HepG2 (cell line): ENCODE measurements around the gene ARL5B. TPM values are rescaled to one million over a fixed set of nuclear protein-coding genes. Genes with fewer than 3 reads are reported as not detected.

Experiments
- ATAC-seq: fragments of 200-7000 bp; cut with Tn5 transposase; 3 replicates; pipeline ENCODE4 v1.9.1; 2020; ENCODE audit warnings: mild to moderate bottlenecking, moderate library complexity
- BruUV-seq: library from RNA; stranded (reverse); fragments of 400-500 nt; replicated peaks from 2 replicates; lab custom pipeline; 2021; lab: Mats Ljungman, UMichigan
- CTCF ChIA-PET: fragments of 300-600 bp; formaldehyde crosslinking; extraction: SDS; loops from one replicate; lab custom pipeline; 2021; ENCODE audit warnings: low total read pairs, inconsistent platforms, low intra/inter-chr PET ratio; lab: Yijun Ruan, JAX
- POLR2A ChIA-PET: fragments of 350-600 bp; sonication (Branson Sonifier 250); formaldehyde crosslinking; loops from one replicate; lab custom pipeline; 2020; ENCODE audit warnings: antibody characterized with exemption, inconsistent platforms; lab: Yijun Ruan, JAX
- DNase-seq: peaks from one replicate; pipeline ENCODE4 v3.0.0-alpha.2; 2015; ENCODE audit warnings: low spot score
- FAIRE-seq: peaks from 3 replicates; lab custom pipeline; 2011; peaks lifted over from hg19 to GRCh38; lab: Jason Lieb, UNC
- H2AFZ ChIP-seq: one replicate; pipeline ENCODE4 v1.6.1; 2011; ENCODE audit warnings: low read length, inconsistent platforms
- H3K27ac ChIP-seq: fragments of 300-600 bp; 3 replicates; pipeline ENCODE4 v1.8.0; 2011; ENCODE audit warnings: mixed run types, mild to moderate bottlenecking, mixed read lengths, low read length, inconsistent platforms; ENCODE audit not compliant: insufficient read depth; ENCODE audit errors: extremely low read length
- H3K27me3 ChIP-seq, 2 experiments: fragments of 200-600 bp in 1 of 2; 2 replicates in 1 of 2; 3 replicates in 1 of 2; pipeline versions ENCODE4 v1.6.0 to v1.8.0; 2011; ENCODE audit warnings: low read length in 2 of 2, mild to moderate bottlenecking in 2 of 2, moderate library complexity in 2 of 2, inconsistent platforms in 1 of 2; ENCODE audit not compliant: insufficient read depth in 2 of 2, control insufficient read depth in 1 of 2
- H3K36me3 ChIP-seq, 2 experiments: fragments of 200-600 bp in 1 of 2; replicated peaks in 1 of 2; 2 replicates in 1 of 2; 3 replicates in 1 of 2; pipeline versions ENCODE4 v1.5.1 to v1.8.0; 2011; ENCODE audit warnings: low read length in 2 of 2, inconsistent platforms in 1 of 2; ENCODE audit not compliant: insufficient read depth in 2 of 2, control insufficient read depth in 1 of 2
- H3K4me1 ChIP-seq: 2 replicates; pipeline ENCODE4 v1.5.1; 2012; ENCODE audit warnings: low read length, inconsistent platforms; ENCODE audit not compliant: insufficient read depth
- H3K4me2 ChIP-seq: 2 replicates; pipeline ENCODE4 v1.6.0; 2011; ENCODE audit warnings: low read depth, low read length, inconsistent platforms
- H3K4me3 ChIP-seq, 3 experiments: fragments of 200-600 bp in 1 of 3; sonication (generic), shearing (Covaris generic) in 1 of 3; replicated peaks in 1 of 3; 2 replicates each; pipeline ENCODE4 v1.5.1; 2011 to 2016; ENCODE audit warnings: low read length in 3 of 3, inconsistent platforms in 2 of 3, low read depth in 2 of 3, mild to moderate bottlenecking in 2 of 3, control low read depth in 1 of 3, mixed read lengths in 1 of 3; ENCODE audit not compliant: insufficient read depth in 1 of 3
- H3K79me2 ChIP-seq: one replicate; pipeline ENCODE4 v1.6.1; 2011; ENCODE audit warnings: low read length, inconsistent platforms; ENCODE audit not compliant: insufficient read depth
- H3K9ac ChIP-seq: 2 replicates; pipeline ENCODE4 v1.6.0; 2011; ENCODE audit warnings: mild to moderate bottlenecking, low read depth, low read length, inconsistent platforms; ENCODE audit not compliant: insufficient read depth
- H3K9me3 ChIP-seq: 2 replicates; pipeline ENCODE4 v1.5.1; 2012; ENCODE audit warnings: mild to moderate bottlenecking, low read length
- H4K20me1 ChIP-seq: 2 replicates; pipeline ENCODE4 v1.6.0; 2011; ENCODE audit warnings: inconsistent platforms, mild to moderate bottlenecking, low read length, moderate library complexity; ENCODE audit not compliant: insufficient read depth
- ARID2 ChIP-seq: sonication (generic); formaldehyde crosslinking; IDR thresholded peaks from 2 replicates; pipeline ENCODE4 v1.8.1; 2022; ENCODE audit warnings: mild to moderate bottlenecking, missing genetic modification reagents, borderline replicate concordance
- ETS1 ChIP-seq: sonication (generic); formaldehyde crosslinking; IDR thresholded peaks from 2 replicates; pipeline ENCODE4 v1.4.0; 2020; ENCODE audit warnings: missing genetic modification reagents
- LCORL ChIP-seq, 2 experiments: fragments of 450-650 bp in 1 of 2; sonication (generic) in 1 of 2; formaldehyde crosslinking in 1 of 2; IDR thresholded peaks; 2 replicates each; pipeline versions ENCODE4 v1.5.0 to v1.6.1; 2017 to 2020; ENCODE audit warnings: antibody characterized with exemption in 1 of 2, missing genetic modification reagents in 1 of 2
- MEIS1 ChIP-seq: sonication (generic); formaldehyde crosslinking; IDR thresholded peaks from 2 replicates; pipeline ENCODE4 v1.9.0; 2021; ENCODE audit warnings: mild to moderate bottlenecking, missing genetic modification reagents, moderate library complexity, borderline replicate concordance
- MLLT10 ChIP-seq: sonication (generic); formaldehyde crosslinking; IDR thresholded peaks from 2 replicates; pipeline ENCODE4 v1.4.0; 2020; ENCODE audit warnings: missing genetic modification reagents
- ONECUT2 ChIP-seq: sonication (generic); formaldehyde crosslinking; IDR thresholded peaks from 2 replicates; pipeline ENCODE4 v1.4.0; 2020; ENCODE audit warnings: missing genetic modification reagents
- REL ChIP-seq: sonication (generic); formaldehyde crosslinking; conservative IDR thresholded peaks from 2 replicates; pipeline ENCODE4 v1.8.0; 2022; ENCODE audit warnings: mild to moderate bottlenecking, missing genetic modification reagents, moderate library complexity
- SAP130 ChIP-seq: IDR thresholded peaks from 2 replicates; pipeline ENCODE4 v1.6.1; 2016; ENCODE audit warnings: low read depth
- SMARCC2 ChIP-seq: fragments of 450-650 bp; IDR thresholded peaks from 2 replicates; pipeline ENCODE4 v1.6.1; 2017; ENCODE audit warnings: antibody characterized with exemption, mild to moderate bottlenecking
- ZBTB38 ChIP-seq: sonication (generic); formaldehyde crosslinking; IDR thresholded peaks from 2 replicates; pipeline ENCODE4 v1.5.1; 2020; ENCODE audit warnings: mild to moderate bottlenecking, missing genetic modification reagents
- ZNF484 ChIP-seq: sonication (generic); formaldehyde crosslinking; IDR thresholded peaks from 2 replicates; pipeline ENCODE4 v1.5.1; 2020; ENCODE audit warnings: mild to moderate bottlenecking, low read depth, missing genetic modification reagents, borderline replicate concordance
- ZNF549 ChIP-seq: sonication (generic); formaldehyde crosslinking; IDR thresholded peaks from 2 replicates; pipeline ENCODE4 v1.5.0; 2020; ENCODE audit warnings: missing genetic modification reagents
- ZNF850 ChIP-seq: sonication (generic); formaldehyde crosslinking; conservative IDR thresholded peaks from 2 replicates; pipeline ENCODE4 v1.9.0; 2021; ENCODE audit warnings: mild to moderate bottlenecking, missing genetic modification reagents
- ZSCAN22 ChIP-seq: sonication (generic); formaldehyde crosslinking; IDR thresholded peaks from 2 replicates; pipeline ENCODE4 v1.4.0; 2020; ENCODE audit warnings: mild to moderate bottlenecking, missing genetic modification reagents
- WGBS: methylation state at CpG from one replicate; pipeline ENCODE4 v1.1.6; 2017; ENCODE audit warnings: low lambda C conversion rate; 5-methylcytosine and 5-hydroxymethylcytosine counted together
- in situ Hi-C: cut with HindIII; loops from 2 replicates; pipeline ENCODE4 v1.10.0; 2017; ENCODE audit warnings: low pct_unique_long_range_greater_than_20kb; ENCODE audit not compliant: extremely low pct_ligation_motif_present
- intact Hi-C: fragments of 100-400 bp; cut with micrococcal nuclease; formaldehyde crosslinking; loops from one replicate; pipeline ENCODE4 v1.10.0; 2022; ENCODE audit not compliant: unreplicated experiment
- polyA plus RNA-seq, 8 experiments: library from polyadenylated mRNA; depleted of rRNA in 3 of 8; stranded (reverse) in 7 of 8; unstranded in 1 of 8; fragments of >200 nt; fragmentation: Illumina TruSeq in 4 of 8; extraction: Trizol in 4 of 8; gene quantifications; 2 replicates each; pipeline versions ENCODE4 v1.2.1 to v1.2.3, GENCODE V29; 2011 to 2016; ENCODE audit warnings: low read depth in 4 of 8, missing spikeins in 1 of 8, mixed read lengths in 1 of 8; ENCODE audit not compliant: insufficient read depth in 1 of 8
- total RNA-seq, 5 experiments: library from RNA; depleted of rRNA; stranded (reverse); fragments of >200 nt; fragmentation: Illumina TruSeq; extraction: Trizol; gene quantifications; 2 replicates each; pipeline ENCODE4 v1.2.3, GENCODE V29; 2016; ENCODE audit warnings: low read depth in 1 of 5
- TF ChIP-seq, protein P1 (sequence below): sonication (generic); formaldehyde crosslinking; IDR thresholded peaks from 2 replicates; pipeline ENCODE4 v1.8.0; 2022; ENCODE audit warnings: missing genetic modification reagents, low read depth, mild to moderate bottlenecking, borderline replicate concordance

The ARL5B gene
- total and polyA plus RNA-seq, 2 of the 13 experiments (the other 11 are each of a cell fraction or from before 2014, with no cell fraction given): 26.6 to 32.7 TPM

GRCh38 chr10:18721067-18721466 is 61.8 kb downstream of the ARL5B start:
- H4K20me1 ChIP-seq: peaks cover 2% of the 10 kb centered on the region; the same call in 1 of the 2 replicates
- ATAC-seq (no peak), FAIRE-seq (no peak), DNase-seq (no peak)
- in situ Hi-C loops: no loop called here
- no peak overlapping the region for H3K27ac ChIP-seq
- no peaks in the 10 kb centered on the region for H3K79me2 ChIP-seq
- no peak overlapping the region for H3K4me2 ChIP-seq
- BruUV-seq: no TSS peak
- H3K4me3 ChIP-seq: no peak overlapping the region
- WGBS: 3% methylated on average over 9 of the region's 9 CpGs
- no peak for TF ChIP-seq SMARCC2
- no peak for TF ChIP-seq ARID2 (CRISPR knock-in tag)
- TF ChIP-seq REL (CRISPR knock-in tag): no peak
- TF ChIP-seq ZNF549: no peak
- TF ChIP-seq, protein P1, sequence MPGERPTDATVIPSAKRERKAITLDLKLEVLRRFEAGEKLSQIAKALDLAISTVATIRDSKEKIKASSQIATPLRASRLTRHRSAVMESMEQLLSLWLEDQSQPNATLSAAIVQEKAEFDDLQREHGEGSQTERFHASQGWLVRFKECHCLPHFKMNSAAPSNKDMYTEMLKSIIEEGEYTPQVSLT: no peak
- no peak for TF ChIP-seq ZBTB38 (CRISPR knock-in tag)
- POLR2A ChIA-PET: no interaction called here
- no peaks in the 10 kb centered on the region for H3K36me3 ChIP-seq
- intact Hi-C loops: no loop called here
- no peak overlapping the region for H2AFZ ChIP-seq
- H3K9ac ChIP-seq: no peak overlapping the region
- CTCF ChIA-PET: no interaction called here
- no peaks in the 10 kb centered on the region for H3K4me1 ChIP-seq
- H3K9me3 ChIP-seq: no peaks in the 10 kb centered on the region
- peaks cover 0 to 4% of the 10 kb centered on the region in 2 experiments; a peak in 1 of 5 replicates for H3K27me3 ChIP-seq

DNA sequence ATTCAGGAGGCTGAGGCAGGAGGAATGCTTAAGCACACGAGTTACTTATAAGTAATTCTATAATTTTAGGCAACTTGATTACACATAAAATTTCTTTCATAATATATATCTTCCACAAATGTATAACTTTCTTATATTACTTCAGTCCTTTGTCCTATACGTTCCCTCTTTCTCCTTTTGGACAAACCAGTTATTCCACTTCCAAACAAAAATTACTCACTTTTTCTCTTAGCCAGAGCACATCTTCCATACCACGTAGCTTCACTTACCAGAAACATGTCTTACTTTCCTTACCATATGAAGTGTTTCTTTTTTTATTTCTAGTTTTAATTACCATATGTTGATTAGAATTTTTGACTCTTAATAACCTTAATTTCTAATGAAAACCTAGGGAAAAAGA is 64.6 kb downstream of the ARL5B start:
- Histone ChIP-seq H3K79me2 (no peaks in the 10 kb centered on the region), H3K4me1 (no peaks in the 10 kb centered on the region), H3K36me3 (no peaks in the 10 kb centered on the region), H2AFZ (no peak overlapping the region), H4K20me1 (peaks cover 2% of the 10 kb centered on the region; the same call in 1 of the 2 replicates), H3K4me2 (no peak overlapping the region), H3K9ac (no peak overlapping the region), H3K9me3 (no peaks in the 10 kb centered on the region), H3K4me3 (no peak overlapping the region), H3K27me3 (peaks cover 0 to 4% of the 10 kb centered on the region in 2 experiments; a peak in 1 of 5 replicates), H3K27ac (no peak overlapping the region)
- FAIRE-seq: no peak
- TF ChIP-seq ZSCAN22 (CRISPR knock-in tag): no peak
- no peak for TF ChIP-seq ETS1
- TF ChIP-seq SAP130: no peak
- TF ChIP-seq MEIS1 (CRISPR knock-in tag): no peak
- TF ChIP-seq ZNF484 (CRISPR knock-in tag): no peak
- TF ChIP-seq MLLT10 (CRISPR knock-in tag): no peak
- TF ChIP-seq LCORL (IDR thresholded peaks at IDR 0.05): no peak
- no peak for TF ChIP-seq LCORL (CRISPR knock-in tag; IDR thresholded peaks at IDR 0.05)
- TF ChIP-seq ONECUT2 (CRISPR knock-in tag): no peak
- TF ChIP-seq ZNF850 (CRISPR knock-in tag): no peak
- 6% methylated on average over 3 of the region's 3 CpGs for WGBS
- in situ Hi-C loops: no loop called here
- CTCF ChIA-PET: no interaction called here
- no TSS peak for BruUV-seq
- no peak for ATAC-seq
- intact Hi-C loops: no loop called here
- DNase-seq: no peak
- POLR2A ChIA-PET: no interaction called here
